ENCODE data around the gene ANKMY1.
"Not testable (repeated sequence)": the region's sequence is repeated elsewhere in the genome, so short reads cannot be mapped to it uniquely, and the experiment has no call there.

ANKMY1 gene

DNA sequence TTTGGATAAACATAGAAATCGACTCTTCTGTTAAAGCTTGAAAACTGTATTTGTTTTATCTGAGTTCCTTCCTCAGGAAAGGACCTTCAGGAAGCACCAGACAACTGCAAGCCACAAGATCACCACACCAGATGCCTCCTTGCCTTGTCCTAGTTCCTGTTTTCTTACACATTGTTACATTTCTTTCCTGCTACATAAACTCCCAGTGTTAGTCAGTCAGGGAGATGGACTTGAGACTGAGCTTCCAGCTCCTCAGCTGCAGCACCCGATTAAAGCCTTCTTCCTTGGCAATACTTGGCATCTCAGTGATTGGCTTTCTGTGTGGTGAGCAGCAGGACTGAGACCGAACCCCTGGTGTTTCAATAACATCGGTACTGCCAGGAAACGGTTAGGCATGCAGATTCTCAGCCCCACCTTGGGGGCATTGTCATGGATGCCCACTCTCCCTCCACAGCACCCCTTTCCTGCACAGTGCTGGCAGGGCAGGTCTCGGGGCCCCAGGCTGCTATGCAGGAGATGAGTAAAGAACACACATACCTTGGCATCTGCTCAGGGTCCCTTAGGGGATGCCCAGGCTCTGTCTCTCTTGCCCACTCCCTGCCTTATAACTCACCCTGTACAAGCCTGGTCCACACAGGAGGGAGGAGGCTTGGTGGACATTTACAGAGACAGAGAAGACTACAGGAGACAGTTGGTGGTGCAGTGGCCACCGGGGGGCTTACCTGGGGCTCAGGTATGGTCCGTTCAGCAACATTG lies 32.6 kb downstream of the ANKMY1 start:
- ATAC-seq (ENCODE audit: low read depth), result no peak
- no peaks in the 10 kb centered on the region for H3K4me1 ChIP-seq (ENCODE audit: insufficient read depth, poor library complexity, severe bottlenecking)
- TF ChIP-seq, protein P1, sequence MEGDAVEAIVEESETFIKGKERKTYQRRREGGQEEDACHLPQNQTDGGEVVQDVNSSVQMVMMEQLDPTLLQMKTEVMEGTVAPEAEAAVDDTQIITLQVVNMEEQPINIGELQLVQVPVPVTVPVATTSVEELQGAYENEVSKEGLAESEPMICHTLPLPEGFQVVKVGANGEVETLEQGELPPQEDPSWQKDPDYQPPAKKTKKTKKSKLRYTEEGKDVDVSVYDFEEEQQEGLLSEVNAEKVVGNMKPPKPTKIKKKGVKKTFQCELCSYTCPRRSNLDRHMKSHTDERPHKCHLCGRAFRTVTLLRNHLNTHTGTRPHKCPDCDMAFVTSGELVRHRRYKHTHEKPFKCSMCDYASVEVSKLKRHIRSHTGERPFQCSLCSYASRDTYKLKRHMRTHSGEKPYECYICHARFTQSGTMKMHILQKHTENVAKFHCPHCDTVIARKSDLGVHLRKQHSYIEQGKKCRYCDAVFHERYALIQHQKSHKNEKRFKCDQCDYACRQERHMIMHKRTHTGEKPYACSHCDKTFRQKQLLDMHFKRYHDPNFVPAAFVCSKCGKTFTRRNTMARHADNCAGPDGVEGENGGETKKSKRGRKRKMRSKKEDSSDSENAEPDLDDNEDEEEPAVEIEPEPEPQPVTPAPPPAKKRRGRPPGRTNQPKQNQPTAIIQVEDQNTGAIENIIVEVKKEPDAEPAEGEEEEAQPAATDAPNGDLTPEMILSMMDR (IDR thresholded peaks at IDR 0.05; ENCODE audit: poor library complexity, severe bottlenecking), result no peak
- no peaks in the 10 kb centered on the region for H3K36me3 ChIP-seq (ENCODE audit: low read depth)
- no peak overlapping the region for H3K27ac ChIP-seq (ENCODE audit: poor library complexity, severe bottlenecking)
- peaks cover 7% of the 10 kb centered on the region for H3K27me3 ChIP-seq (ENCODE audit: insufficient read depth, poor library complexity, severe bottlenecking)
- no peaks in the 10 kb centered on the region for H3K9me3 ChIP-seq (ENCODE audit: severe bottlenecking)
- no peak overlapping the region for H3K4me3 ChIP-seq (ENCODE audit: severe bottlenecking)
- DNase-seq (ENCODE audit: low spot score), result no peak

DNA sequence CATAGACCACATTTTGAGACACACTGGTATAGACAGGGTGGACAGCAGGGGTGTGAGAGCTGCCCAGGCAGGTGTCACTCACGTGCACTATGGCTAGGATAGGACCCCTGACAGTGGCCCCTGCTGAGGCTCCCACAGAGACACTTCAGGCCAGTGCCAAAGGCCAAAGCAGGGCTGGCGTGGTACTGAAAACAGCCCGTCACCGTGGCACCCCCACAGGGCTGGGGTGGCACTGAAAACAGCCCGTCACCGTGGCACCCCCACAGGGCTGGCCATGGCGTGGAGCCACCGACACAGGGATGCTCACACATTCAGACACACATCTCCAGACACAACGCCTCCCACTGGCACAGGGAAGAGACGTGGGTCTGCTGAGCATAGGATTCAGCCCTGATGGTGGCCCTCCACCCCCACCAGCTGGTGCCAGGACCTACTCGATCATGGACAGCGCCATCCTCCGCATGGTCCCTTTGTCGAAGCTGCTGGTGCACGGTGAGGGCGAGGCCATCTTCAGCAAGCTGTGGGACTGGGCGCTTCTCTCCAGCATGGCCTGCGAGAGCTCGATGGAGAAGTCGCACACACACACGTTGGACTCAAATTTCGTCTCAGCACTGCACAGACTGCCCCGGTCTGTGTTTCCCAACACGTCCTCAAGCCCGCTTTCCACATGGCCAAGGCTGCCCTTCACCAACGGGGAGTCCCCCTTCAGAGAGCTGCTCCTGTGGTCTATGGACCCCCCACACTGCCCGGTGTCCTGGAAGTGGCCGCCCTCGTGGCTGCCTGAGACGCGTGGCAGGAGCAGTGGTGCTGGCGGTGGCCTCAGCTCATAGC lies 34.1 kb downstream of the ANKMY1 start:
- H3K4me1 ChIP-seq (ENCODE audit: insufficient read depth, poor library complexity, severe bottlenecking), result no peaks in the 10 kb centered on the region
- DNase-seq (ENCODE audit: low spot score), result no peak
- ATAC-seq (ENCODE audit: low read depth), result no peak
- H3K36me3 ChIP-seq (ENCODE audit: low read depth), result no peaks in the 10 kb centered on the region
- TF ChIP-seq, protein P1 (IDR thresholded peaks at IDR 0.05; ENCODE audit: poor library complexity, severe bottlenecking), result no peak
- no peak overlapping the region for H3K4me3 ChIP-seq (ENCODE audit: severe bottlenecking)
- peaks cover 22% of the 10 kb centered on the region for H3K27me3 ChIP-seq (ENCODE audit: insufficient read depth, poor library complexity, severe bottlenecking)
- H3K9me3 ChIP-seq (ENCODE audit: severe bottlenecking), result no peaks in the 10 kb centered on the region
- H3K27ac ChIP-seq (ENCODE audit: poor library complexity, severe bottlenecking), result no peak overlapping the region

- Histone ChIP-seq H3K4me3 (ENCODE audit: severe bottlenecking) (no peak overlapping the region), H3K9me3 (ENCODE audit: severe bottlenecking) (no peaks in the 10 kb centered on the region), H3K4me1 (ENCODE audit: insufficient read depth, poor library complexity, severe bottlenecking) (no peaks in the 10 kb centered on the region), H3K36me3 (ENCODE audit: low read depth) (no peaks in the 10 kb centered on the region), H3K27ac (ENCODE audit: poor library complexity, severe bottlenecking) (no peak overlapping the region), H3K27me3 (ENCODE audit: insufficient read depth, poor library complexity, severe bottlenecking) (peaks cover 27% of the 10 kb centered on the region)
- DNase-seq (ENCODE audit: low spot score) (no peak), ATAC-seq (ENCODE audit: low read depth) (no peak)
- TF ChIP-seq, protein P1 (IDR thresholded peaks at IDR 0.05; ENCODE audit: poor library complexity, severe bottlenecking), result no peak
Observed at GRCh38 chr2:240522406-240522805, 35.4 kb downstream of the ANKMY1 start.

GRCh38 chr2:240521885-240522284 lies 35.9 kb downstream of the ANKMY1 start:
- H3K27me3 ChIP-seq (ENCODE audit: insufficient read depth, poor library complexity, severe bottlenecking), result peaks cover 27% of the 10 kb centered on the region
- H3K4me1 ChIP-seq (ENCODE audit: insufficient read depth, poor library complexity, severe bottlenecking); H3K4me3 ChIP-seq (ENCODE audit: severe bottlenecking); ATAC-seq (ENCODE audit: low read depth); H3K27ac ChIP-seq (ENCODE audit: poor library complexity, severe bottlenecking); H3K9me3 ChIP-seq (ENCODE audit: severe bottlenecking); H3K36me3 ChIP-seq (ENCODE audit: low read depth); DNase-seq (ENCODE audit: low spot score): not testable (repeated sequence)

- H3K27me3 ChIP-seq (ENCODE audit: insufficient read depth, poor library complexity, severe bottlenecking), result peaks cover 27% of the 10 kb centered on the region
- H3K27ac ChIP-seq (ENCODE audit: poor library complexity, severe bottlenecking), result no peak overlapping the region
- H3K4me1 ChIP-seq (ENCODE audit: insufficient read depth, poor library complexity, severe bottlenecking), result no peaks in the 10 kb centered on the region
- 0 out of 3 replicates have a peak, but pooled peaks have one; percentile 10 for ATAC-seq (ENCODE audit: low read depth)
- TF ChIP-seq, protein P1 (IDR thresholded peaks at IDR 0.05; ENCODE audit: poor library complexity, severe bottlenecking), result no peak
- no peaks in the 10 kb centered on the region for H3K36me3 ChIP-seq (ENCODE audit: low read depth)
- no peak for DNase-seq (ENCODE audit: low spot score)
- H3K4me3 ChIP-seq (ENCODE audit: severe bottlenecking), result no peak overlapping the region
- H3K9me3 ChIP-seq (ENCODE audit: severe bottlenecking), result no peaks in the 10 kb centered on the region
Observed at GRCh38 chr2:240520974-240521350, 36.8 kb downstream of the ANKMY1 start.

All from RWPE2 (cell line).